HG03575 (cell line): Measurements from ENCODE around the gene SPRY1.

Experiments
- ATAC-seq: cut with Tn5 transposase; IDR thresholded peaks from one replicate; pipeline ENCODE4 v1.9.1; 2021; ENCODE audit not compliant: unreplicated experiment, insufficient number of reproducible peaks, low FRiP score; ENCODE audit errors: extremely low read depth

The SPRY1 gene

GRCh38 chr4:123366144-123366748, 30.3 kb upstream of the SPRY1 start:
- ATAC-seq: no peak

- no peak for ATAC-seq
Observed at GRCh38 chr4:123378794-123379193, 17.8 kb upstream of the SPRY1 start.

- no peak for ATAC-seq
Observed at GRCh38 chr4:123379392-123379791, 17.2 kb upstream of the SPRY1 start.

DNA sequence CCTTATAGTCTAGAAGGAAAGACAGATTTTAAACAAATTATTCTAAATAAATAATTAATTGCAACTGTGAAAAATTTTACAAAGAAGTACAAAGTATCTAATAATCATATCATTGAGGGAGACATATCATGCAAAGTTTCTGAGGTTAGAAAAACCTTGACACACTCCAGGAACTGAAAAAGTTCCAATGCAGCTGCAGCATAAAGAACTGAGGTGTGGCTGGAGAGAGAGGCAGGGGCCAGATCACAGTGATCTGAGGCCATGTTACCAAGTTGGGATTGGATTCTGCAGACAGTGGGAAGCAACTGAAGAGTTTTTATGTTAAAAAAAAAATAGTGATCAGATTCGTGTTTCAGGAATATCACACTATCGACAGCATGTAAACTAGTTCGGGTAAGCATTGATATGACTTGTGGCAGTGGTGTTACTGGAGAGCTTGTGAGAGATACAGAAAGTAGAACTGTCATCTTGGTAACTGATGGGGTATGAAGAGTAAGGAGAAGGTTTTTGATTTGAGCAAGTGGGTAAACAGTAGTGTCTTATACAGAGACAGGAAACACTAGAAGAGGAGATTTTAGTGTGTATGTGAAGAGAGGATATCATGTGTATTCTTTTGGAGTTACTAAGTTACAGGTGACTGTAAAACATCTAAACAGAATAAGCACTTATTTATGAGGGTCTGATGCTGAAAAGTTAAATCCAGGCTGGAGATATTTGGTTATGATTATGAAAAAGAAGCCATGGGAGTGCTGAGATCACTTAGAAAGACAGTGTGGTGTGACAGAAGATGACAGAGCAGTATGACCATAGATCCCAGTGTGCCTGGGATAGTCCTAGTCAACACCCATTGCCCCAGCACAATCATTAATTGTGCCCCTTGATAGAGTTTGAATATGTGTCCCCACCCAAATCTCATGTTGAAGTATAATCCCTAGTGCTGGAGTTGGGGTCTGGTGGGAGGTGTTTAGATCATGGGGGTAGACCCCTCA, 15.6 kb upstream of the SPRY1 start:
- no peak for ATAC-seq

GRCh38 chr4:123381996-123382395, 14.6 kb upstream of the SPRY1 start:
- no peak for ATAC-seq

DNA sequence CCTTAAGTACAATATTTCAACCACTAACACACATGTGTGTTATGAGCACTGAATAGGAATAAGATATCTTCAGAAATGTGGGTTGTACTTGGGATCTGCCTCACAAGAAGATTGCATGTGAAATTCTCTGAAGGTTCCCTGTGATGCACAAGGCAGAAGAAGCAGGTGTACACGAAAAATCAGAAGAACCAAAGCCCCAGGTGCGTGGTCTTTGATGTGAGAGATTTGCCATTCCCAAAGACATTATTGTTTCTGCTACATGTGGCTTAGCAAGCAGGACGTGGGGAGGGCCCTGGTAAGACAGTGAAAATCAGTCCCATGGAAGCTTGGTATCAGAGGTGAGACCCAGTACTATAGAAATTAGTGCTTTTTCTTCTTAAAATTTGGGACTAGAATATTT, 13.0 kb upstream of the SPRY1 start:
- no peak for ATAC-seq

DNA sequence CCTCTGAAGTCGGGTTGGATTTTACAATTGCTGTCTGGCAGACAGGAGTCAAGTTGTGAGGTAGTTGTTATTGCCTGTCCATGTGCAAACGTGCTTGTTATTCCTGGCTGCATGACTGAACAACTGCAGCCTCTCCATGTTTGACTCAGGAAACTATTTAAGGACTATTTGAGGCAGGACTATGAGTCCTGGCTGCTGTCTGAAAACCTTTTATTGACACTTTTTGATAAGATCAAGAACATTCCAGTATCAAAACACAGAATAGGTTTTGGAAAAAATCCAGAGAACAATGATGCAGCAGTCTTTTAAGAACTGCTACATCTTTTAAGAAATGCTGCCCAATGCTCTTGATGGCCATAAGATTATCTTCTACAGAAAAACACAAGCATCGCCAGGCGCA, 10.0 kb upstream of the SPRY1 start:
- ATAC-seq: no peak

DNA sequence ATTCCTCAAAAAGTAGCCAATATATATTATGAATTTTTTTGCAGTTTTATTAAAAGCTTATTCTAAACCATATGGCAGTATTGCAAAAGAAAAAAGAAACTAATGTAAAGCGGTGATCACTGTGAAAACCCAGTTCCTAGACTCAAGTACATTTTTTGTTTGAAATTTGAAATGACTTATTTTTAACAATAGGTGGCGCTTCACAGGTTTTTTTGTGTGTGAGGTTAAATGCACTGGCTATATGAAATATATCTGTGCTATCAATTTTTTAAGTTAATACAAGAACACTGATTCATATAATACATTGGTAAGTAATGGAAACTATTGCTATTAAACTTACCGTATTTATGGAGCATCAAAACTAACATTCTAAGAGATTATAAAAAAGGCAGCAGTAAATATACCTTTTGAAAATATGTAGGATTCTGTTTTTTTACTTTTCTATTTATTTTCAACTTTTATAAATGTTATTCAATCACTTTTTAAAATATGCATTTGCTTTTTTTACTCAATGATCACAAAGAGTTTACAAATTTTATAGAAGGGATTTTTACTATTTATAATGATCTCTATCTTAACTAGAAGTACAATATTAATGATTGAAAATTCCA, 5.6 kb upstream of the SPRY1 start:
- ATAC-seq: no peak

DNA sequence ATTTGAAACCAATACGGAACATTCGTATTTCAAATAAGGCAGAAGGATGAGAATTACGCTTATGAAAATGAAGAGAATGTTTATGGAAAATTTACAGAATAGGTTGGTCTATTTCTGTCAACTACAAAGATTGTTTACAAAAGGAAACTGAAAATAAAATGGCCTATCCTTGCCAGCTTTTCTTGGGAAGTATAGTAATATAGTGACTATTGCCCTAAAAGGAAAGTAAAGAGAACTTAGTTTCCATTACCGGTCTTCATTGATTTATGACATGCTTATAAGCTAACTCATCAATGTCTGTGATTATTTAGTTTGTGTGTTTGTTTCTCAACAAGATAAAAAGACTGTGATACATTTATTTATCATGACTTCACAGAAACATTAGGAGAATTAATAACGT, 2.9 kb upstream of the SPRY1 start:
- no peak for ATAC-seq

- no peak for ATAC-seq
Observed at GRCh38 chr4:123397144-123398065, 810 bp downstream of the SPRY1 start.

GRCh38 chr4:123398066-123398852, 1.7 kb downstream of the SPRY1 start:
- no peak for ATAC-seq

DNA sequence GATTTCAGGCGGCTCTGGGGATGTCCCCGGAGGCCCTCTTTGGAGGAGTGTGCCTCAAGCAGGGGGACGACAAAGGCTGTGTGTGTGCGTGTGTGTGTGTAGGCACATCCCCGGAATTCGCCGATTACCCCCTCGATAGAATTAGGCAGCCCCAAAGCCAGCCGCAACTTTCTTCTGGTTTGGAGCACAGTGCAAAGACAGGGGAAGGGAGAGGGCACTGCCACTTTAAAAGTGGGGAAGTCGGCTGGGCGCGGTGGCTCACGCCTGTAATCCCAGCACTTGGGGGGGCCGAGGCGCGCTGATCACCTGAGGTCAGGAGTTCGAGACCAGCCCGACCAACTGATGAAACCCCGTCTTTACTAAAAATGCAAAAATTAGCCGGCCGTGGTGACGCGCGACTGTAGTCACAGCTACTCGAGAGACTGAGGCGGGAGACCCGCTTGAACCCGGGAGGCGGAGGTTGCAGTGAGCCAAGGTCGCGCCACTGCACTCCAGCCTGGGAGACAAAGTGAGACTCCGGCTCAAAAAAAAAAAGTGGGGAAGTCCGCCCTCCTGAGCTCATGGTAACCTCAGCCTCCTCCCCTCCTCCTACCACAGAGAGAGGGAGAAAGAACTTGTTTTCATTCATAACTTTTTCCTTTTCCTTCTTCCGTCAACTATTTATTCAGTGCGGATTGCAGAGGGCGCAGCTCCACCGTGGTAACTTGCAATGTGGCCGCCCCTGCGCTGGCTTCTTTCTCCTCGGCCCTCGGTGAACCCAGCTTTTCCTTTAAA, 2.4 kb downstream of the SPRY1 start:
- ATAC-seq: no peak

GRCh38 chr4:123399627-123400358, 3.2 kb downstream of the SPRY1 start:
- ATAC-seq: no peak

GRCh38 chr4:123401271-123402120, 4.9 kb downstream of the SPRY1 start:
- ATAC-seq: no peak

GRCh38 chr4:123402121-123402465, 5.5 kb downstream of the SPRY1 start:
- ATAC-seq: no peak

GRCh38 chr4:123403080-123403604, 6.5 kb downstream of the SPRY1 start:
- no peak for ATAC-seq
